ENCODE results near the gene EPB41L2. TPM values are rescaled to one million over a fixed set of nuclear protein-coding genes. Genes with fewer than 3 reads are reported as not detected.

The EPB41L2 gene
- total and polyA plus RNA-seq, 9 donors: 125 to 243 (median 190) TPM

DNA sequence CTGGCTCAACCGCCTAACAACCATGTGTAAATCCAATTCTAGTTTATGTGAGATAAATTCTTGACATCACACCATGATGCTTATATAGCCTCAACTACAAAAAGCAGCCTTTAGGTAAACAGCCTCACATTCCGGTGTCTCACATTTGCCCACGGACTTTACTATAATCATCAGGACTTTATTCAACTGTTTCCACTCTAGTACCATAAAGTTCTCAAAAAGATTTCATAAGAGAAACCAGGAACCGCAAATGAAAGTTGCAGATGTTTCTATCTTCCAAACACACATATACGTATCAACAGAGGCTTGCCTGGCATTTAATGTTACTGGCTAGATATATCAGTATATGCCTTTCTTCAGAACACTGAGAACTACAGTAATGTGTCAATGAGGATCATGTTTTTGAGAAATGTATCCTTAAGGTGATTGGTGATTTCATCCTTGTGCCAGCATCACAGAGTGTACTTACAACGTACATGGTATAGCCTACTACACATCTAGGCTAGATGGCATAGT is 80.0 kb downstream of the EPB41L2 start:
- Histone ChIP-seq H3K27ac (ENCODE audit: low read length) (peak overlapping the region; percentile 70), H3K4me3 (ENCODE audit: low read length) (no peak overlapping the region), H3K27me3 (ENCODE audit: control insufficient read depth, insufficient read depth, low read length) (no peaks in the 10 kb centered on the region), H3K36me3 (ENCODE audit: control insufficient read depth, insufficient read depth, low read length) (peaks cover 2% of the 10 kb centered on the region), H3K9me3 (replicated peaks; ENCODE audit: control insufficient read depth, low read depth, low read length) (peaks cover 9% of the 10 kb centered on the region), H3K4me1 (ENCODE audit: control insufficient read depth, insufficient read depth, low read length) (peaks cover 11% of the 10 kb centered on the region)
- DNase-seq: peak; percentile 44
- whole genome bisulfite sequencing (ENCODE audit: insufficient coverage): 20% methylated on average over 1 of the region's 6 CpGs

DNA sequence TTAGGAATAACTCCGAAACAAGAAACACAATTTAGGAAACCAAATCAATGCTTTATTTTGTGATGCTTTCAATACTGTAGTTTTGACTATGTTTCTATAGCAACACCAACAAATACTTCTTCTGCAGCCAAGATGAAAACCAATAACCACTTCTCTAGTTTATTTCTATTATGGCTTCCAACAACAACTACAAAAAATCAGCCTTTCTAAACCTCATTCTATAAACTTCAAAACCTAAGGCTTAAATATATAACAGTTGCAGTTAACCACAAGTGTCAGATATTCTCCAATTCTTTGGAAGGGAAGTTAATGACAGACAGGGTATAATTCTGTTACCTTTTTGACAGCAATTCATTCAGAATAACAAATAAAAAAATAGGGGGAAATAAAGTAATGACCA is 80.9 kb downstream of the EPB41L2 start:
- no peaks in the 10 kb centered on the region for H3K27me3 ChIP-seq (ENCODE audit: control insufficient read depth, insufficient read depth, low read length)
- H3K9me3 ChIP-seq (replicated peaks; ENCODE audit: control insufficient read depth, low read depth, low read length): peaks cover 9% of the 10 kb centered on the region
- H3K4me3 ChIP-seq (ENCODE audit: low read length): no peak overlapping the region
- WGBS (ENCODE audit: insufficient coverage): no CpG with 5 or more reads among the region's 1 CpG
- peaks cover 2% of the 10 kb centered on the region for H3K36me3 ChIP-seq (ENCODE audit: control insufficient read depth, insufficient read depth, low read length)
- H3K4me1 ChIP-seq (ENCODE audit: control insufficient read depth, insufficient read depth, low read length): peaks cover 11% of the 10 kb centered on the region
- peak overlapping the region; percentile 70 for H3K27ac ChIP-seq (ENCODE audit: low read length)
- DNase-seq: peak; percentile 86

DNA sequence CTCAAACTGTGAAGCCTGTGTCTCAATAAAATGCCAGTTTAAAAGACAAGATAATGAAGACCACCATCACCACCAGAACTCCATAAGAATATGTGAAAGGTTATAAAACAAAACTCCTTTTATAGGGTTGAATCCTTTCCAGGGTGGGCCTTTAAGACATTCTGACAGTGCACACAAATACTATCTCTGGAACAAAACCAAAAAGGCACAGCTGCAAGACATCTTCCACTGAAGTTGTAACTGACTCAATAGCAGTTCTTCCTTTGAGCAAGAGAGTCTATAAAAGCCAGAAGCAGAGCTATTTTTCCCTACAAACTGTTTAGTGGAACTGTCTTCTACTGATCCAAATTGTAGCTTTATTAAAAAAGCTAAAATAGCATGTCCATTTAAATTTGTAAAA is 81.6 kb downstream of the EPB41L2 start:
- peak; percentile 98 for DNase-seq
- H3K36me3 ChIP-seq (ENCODE audit: control insufficient read depth, insufficient read depth, low read length): peaks cover 2% of the 10 kb centered on the region
- no peak overlapping the region for H3K4me3 ChIP-seq (ENCODE audit: low read length)
- H3K9me3 ChIP-seq (replicated peaks; ENCODE audit: control insufficient read depth, low read depth, low read length): peaks cover 9% of the 10 kb centered on the region
- H3K27ac ChIP-seq (ENCODE audit: low read length): peak overlapping the region; percentile 70
- H3K27me3 ChIP-seq (ENCODE audit: control insufficient read depth, insufficient read depth, low read length): no peaks in the 10 kb centered on the region
- H3K4me1 ChIP-seq (ENCODE audit: control insufficient read depth, insufficient read depth, low read length): peaks cover 11% of the 10 kb centered on the region

DNA sequence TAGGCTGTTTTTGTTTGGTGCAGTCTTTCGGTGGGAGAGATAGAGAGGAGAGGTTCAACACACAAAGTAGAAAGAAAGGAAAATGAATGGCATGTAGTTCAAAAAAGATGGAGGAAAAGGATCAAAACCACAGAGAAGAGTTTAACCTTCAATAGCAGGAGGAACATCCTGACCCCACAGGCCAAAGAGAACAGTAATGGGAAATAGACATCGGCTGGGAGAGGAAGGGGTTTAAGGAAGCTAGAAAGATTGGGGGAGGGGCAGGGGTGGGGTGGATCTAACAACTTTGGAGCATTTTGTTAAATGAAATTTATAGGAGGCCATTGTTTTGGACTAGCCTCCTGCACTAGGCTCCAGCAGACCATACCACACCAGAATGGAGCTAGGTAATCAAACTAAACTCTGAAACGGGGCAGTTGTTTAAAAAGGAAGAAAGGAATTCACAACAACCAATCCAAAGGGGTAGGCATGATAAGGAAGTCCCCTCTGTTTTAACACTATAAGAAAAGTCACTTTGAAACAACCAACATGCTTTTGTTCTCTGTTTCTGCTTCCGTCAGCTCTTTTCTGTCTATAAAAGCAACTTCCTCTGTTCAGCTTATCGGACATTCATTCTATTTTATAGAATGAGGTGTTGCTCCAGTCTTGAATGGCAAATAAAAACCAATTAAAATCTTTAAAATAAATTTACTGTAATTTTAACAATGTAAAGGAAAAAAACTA is 82.6 kb downstream of the EPB41L2 start:
- peaks cover 11% of the 10 kb centered on the region for H3K4me1 ChIP-seq (ENCODE audit: control insufficient read depth, insufficient read depth, low read length)
- DNase-seq: peak; percentile 30

DNA sequence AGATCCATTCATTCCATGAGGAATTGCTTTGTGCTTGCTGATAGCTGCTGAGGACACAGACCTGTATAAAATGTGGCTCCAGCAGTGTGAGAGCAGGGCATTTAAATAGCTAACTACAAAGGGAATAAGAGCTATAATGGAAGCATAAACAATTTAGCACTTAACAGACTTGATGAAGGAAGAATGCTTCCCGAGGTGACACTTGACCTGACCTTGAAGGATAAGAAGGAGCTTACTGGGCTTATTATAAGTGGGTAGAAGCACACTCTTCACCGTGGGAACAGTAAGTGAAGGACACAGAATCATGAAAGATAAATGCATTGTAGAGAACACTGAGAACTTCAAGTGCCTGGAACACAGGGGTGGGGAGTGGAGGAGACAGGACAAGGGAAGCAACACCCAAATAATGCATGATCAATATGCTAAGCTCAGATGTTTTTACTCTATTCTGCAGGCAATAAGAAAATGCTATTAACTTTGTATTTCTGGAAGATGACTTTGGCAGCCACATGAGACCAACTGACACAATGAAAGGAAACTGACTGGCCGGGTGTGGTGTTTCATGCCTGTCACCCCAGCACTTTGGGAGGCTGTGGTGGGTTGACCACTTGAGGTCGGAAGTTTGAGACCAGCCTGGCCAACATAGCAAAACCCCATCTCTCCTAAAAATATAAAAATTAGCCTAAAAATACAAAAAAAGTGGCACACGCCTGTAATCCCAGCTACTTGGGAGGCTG is 84.2 kb downstream of the EPB41L2 start:
- Histone ChIP-seq H3K4me1 (ENCODE audit: control insufficient read depth, insufficient read depth, low read length) (peaks cover 11% of the 10 kb centered on the region), H3K36me3 (ENCODE audit: control insufficient read depth, insufficient read depth, low read length) (no peaks in the 10 kb centered on the region), H3K27ac (ENCODE audit: low read length) (no peak overlapping the region), H3K4me3 (ENCODE audit: low read length) (no peak overlapping the region), H3K27me3 (ENCODE audit: control insufficient read depth, insufficient read depth, low read length) (no peaks in the 10 kb centered on the region), H3K9me3 (replicated peaks; ENCODE audit: control insufficient read depth, low read depth, low read length) (no peaks in the 10 kb centered on the region)
- no peak for DNase-seq
- no CpG with 5 or more reads among the region's 5 CpGs for WGBS (ENCODE audit: insufficient coverage)

More for the DNA sequence above, 82.6 kb downstream of the EPB41L2 start:
- Histone ChIP-seq H3K9me3 (replicated peaks; ENCODE audit: control insufficient read depth, low read depth, low read length) (peaks cover 7% of the 10 kb centered on the region), H3K27me3 (ENCODE audit: control insufficient read depth, insufficient read depth, low read length) (no peaks in the 10 kb centered on the region), H3K36me3 (ENCODE audit: control insufficient read depth, insufficient read depth, low read length) (peaks cover 2% of the 10 kb centered on the region), H3K4me3 (ENCODE audit: low read length) (no peak overlapping the region), H3K27ac (ENCODE audit: low read length) (peak overlapping the region; percentile 70)
- no CpG with 5 or more reads among the region's 5 CpGs for WGBS (ENCODE audit: insufficient coverage)

DNA sequence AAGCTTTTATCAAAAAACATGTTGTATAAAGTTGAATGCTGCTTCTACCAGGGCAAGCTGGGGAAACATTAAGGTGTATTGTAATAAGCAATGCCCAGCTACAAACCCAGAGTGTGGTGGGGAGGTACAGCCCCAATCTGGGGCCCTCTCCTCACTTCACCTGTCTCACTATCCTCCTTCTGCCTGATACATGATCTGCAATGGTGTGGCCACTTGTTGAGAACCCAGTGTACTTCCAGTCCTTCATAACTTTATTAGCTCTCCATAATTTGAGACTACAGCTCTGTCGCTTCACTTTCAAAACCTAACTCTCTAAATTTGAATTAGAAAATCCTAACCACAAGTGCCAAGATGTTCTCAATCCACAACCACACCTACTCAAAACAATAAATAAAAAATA is 84.9 kb downstream of the EPB41L2 start:
- no peak overlapping the region for H3K4me3 ChIP-seq (ENCODE audit: low read length)

DNA sequence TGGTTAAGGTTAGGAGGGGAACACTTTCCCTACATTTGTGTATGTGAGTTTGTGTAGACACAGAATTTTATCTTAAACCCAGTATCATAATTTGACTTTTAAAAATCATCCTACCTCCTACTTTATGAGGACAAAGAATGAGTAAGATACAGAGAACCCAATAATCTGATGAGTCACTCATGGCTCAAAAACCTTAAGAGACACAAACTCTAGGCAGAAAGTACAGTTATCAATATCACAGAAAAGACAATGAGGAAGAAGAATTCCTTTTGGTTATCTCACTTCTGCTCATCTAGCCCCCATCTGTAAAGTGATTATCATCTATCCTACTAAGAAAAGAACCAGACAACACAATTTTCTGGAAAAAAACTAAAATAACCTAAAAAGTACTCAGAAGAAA is 87.7 kb downstream of the EPB41L2 start:
- no peaks in the 10 kb centered on the region for H3K9me3 ChIP-seq (replicated peaks; ENCODE audit: control insufficient read depth, low read depth, low read length)
- H3K36me3 ChIP-seq (ENCODE audit: control insufficient read depth, insufficient read depth, low read length): no peaks in the 10 kb centered on the region
- H3K4me1 ChIP-seq (ENCODE audit: control insufficient read depth, insufficient read depth, low read length): peaks cover 13% of the 10 kb centered on the region
- no peak overlapping the region for H3K4me3 ChIP-seq (ENCODE audit: low read length)
- no peak overlapping the region for H3K27ac ChIP-seq (ENCODE audit: low read length)
- DNase-seq: no peak
- H3K27me3 ChIP-seq (ENCODE audit: control insufficient read depth, insufficient read depth, low read length): no peaks in the 10 kb centered on the region

More for the DNA sequence above, 84.9 kb downstream of the EPB41L2 start:
- Histone ChIP-seq H3K36me3 (ENCODE audit: control insufficient read depth, insufficient read depth, low read length) (no peaks in the 10 kb centered on the region), H3K4me1 (ENCODE audit: control insufficient read depth, insufficient read depth, low read length) (peaks cover 11% of the 10 kb centered on the region), H3K27ac (ENCODE audit: low read length) (no peak overlapping the region), H3K27me3 (ENCODE audit: control insufficient read depth, insufficient read depth, low read length) (no peaks in the 10 kb centered on the region), H3K9me3 (replicated peaks; ENCODE audit: control insufficient read depth, low read depth, low read length) (no peaks in the 10 kb centered on the region)
- DNase-seq: no peak
- 100% methylated on average over 1 of the region's 1 CpG for WGBS (ENCODE audit: insufficient coverage)

DNA sequence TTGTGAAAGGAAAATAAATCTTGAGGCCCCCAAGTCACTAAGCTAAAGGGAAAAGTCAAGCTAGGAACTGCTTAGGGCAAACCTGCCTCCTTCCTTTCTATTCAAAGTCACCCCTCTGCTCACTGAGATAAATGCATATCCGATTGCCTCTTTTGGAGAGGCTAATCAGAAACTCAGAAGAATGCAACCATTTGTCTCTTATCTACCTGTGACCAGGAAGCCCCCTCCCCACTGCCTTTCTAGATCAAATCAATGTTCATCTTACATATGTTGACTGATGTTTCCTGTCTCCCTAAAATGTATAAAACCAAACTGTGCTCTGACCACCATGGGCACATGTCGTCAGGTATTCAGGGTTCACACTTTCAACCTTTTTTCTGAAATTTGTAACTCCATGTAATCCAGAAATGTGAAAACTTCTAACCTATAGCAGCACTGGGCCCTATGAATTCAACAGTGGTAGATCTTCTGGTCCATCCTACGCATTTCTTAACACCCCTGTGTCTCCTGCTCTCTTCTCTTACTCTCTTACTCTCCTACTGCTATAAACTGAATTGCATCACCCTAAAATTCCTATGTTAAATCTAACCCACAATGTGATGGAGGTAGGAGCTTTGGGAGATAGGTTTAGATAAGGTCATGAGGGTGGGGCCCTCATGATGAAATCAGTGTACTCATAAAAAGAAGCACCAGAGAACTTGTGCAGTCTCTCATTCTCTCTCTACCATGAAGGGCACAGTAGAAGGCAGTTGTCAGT is 89.3 kb downstream of the EPB41L2 start:
- Histone ChIP-seq H3K27ac (ENCODE audit: low read length) (no peak overlapping the region), H3K4me3 (ENCODE audit: low read length) (no peak overlapping the region), H3K9me3 (replicated peaks; ENCODE audit: control insufficient read depth, low read depth, low read length) (no peaks in the 10 kb centered on the region), H3K36me3 (ENCODE audit: control insufficient read depth, insufficient read depth, low read length) (no peaks in the 10 kb centered on the region), H3K4me1 (ENCODE audit: control insufficient read depth, insufficient read depth, low read length) (peaks cover 9% of the 10 kb centered on the region), H3K27me3 (ENCODE audit: control insufficient read depth, insufficient read depth, low read length) (no peaks in the 10 kb centered on the region)
- WGBS (ENCODE audit: insufficient coverage): 92% methylated on average over 3 of the region's 3 CpGs
- DNase-seq: no peak

DNA sequence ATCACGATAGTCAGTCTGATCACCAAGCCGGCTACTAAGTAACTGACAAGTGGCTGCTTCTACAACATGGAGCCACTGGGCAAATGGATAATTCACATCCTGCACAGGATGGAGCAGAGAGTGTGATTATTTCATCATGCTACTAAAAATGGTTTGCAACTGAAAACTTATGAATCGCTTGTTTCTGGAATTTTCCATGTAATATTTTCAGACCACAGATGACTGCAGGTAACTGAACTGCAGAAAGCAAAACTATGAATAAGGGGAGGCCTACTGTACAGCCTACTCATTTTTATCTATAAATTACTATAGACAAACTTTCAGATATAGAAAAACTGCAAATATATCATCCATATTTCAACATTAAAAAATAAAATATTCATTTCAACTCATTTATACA is 91.5 kb downstream of the EPB41L2 start:
- Histone ChIP-seq H3K36me3 (ENCODE audit: control insufficient read depth, insufficient read depth, low read length) (no peaks in the 10 kb centered on the region), H3K27me3 (ENCODE audit: control insufficient read depth, insufficient read depth, low read length) (no peaks in the 10 kb centered on the region), H3K27ac (ENCODE audit: low read length) (no peak overlapping the region), H3K4me3 (ENCODE audit: low read length) (no peak overlapping the region), H3K4me1 (ENCODE audit: control insufficient read depth, insufficient read depth, low read length) (peaks cover 16% of the 10 kb centered on the region), H3K9me3 (replicated peaks; ENCODE audit: control insufficient read depth, low read depth, low read length) (no peaks in the 10 kb centered on the region)
- 100% methylated on average over 2 of the region's 3 CpGs for WGBS (ENCODE audit: insufficient coverage)
- no peak for DNase-seq

DNA sequence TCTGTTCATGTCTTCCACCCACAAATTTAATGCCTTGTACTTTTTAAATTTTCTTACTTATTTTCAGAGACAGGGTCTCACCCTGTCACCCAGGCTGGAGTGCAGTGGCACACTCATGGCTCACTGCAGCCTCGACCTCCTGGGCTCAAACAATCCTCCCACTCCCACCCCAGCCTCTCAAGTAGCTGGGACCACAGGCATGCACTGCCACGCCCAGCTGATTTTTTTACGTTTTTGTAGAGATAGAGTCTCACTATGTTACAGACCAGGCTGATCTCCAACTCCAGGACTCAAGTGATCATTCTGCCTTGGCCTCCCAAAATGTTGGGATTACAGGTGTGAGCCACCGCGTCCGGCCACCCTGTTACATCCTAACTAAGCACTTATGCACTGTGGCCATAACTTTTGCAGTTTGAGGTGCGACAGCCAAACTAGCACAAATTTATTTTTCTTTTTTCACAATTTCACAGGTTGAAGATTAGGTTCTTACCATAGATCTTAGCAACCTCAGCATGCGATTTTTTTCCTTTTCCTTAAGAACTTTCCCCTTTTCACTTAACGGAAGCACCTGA is 92.1 kb downstream of the EPB41L2 start:
- DNase-seq: no peak

More for the DNA sequence above, 92.1 kb downstream of the EPB41L2 start:
- Histone ChIP-seq H3K36me3 (ENCODE audit: control insufficient read depth, insufficient read depth, low read length) (no peaks in the 10 kb centered on the region), H3K9me3 (replicated peaks; ENCODE audit: control insufficient read depth, low read depth, low read length) (no peaks in the 10 kb centered on the region), H3K27ac (ENCODE audit: low read length) (peak overlapping the region; percentile 92), H3K4me3 (ENCODE audit: low read length) (no peak overlapping the region), H3K4me1 (ENCODE audit: control insufficient read depth, insufficient read depth, low read length) (peaks cover 16% of the 10 kb centered on the region), H3K27me3 (ENCODE audit: control insufficient read depth, insufficient read depth, low read length) (no peaks in the 10 kb centered on the region)
- 75% methylated on average over 6 of the region's 9 CpGs for WGBS (ENCODE audit: insufficient coverage)

Measured in muscle of leg (tissue), 11 donors.